Measurements from ENCODE around the gene NUPR1. TPM values are rescaled to one million over a fixed set of nuclear protein-coding genes. Genes with fewer than 3 reads are reported as not detected.

Gene NUPR1
- total and polyA plus RNA-seq, 2 of the 13 experiments (the other 11 are each of a cell fraction or from before 2014, with no cell fraction given) = 18.0 to 25.6 TPM

- no peak for TF ChIP-seq POLR2AphosphoS5 (IDR thresholded peaks at IDR 0.05; ENCODE audit: low read depth, low read length)
- no peak for TF ChIP-seq ZNF263 (CRISPR knock-in tag; IDR thresholded peaks at IDR 0.05)
- no peak for TF ChIP-seq ATM (IDR thresholded peaks at IDR 0.05; ENCODE audit: borderline replicate concordance)
These were observed 33.9 kb downstream of the NUPR1 start (continued) for GRCh38 chr16:28504707-28505404.

GRCh38 chr16:28503470-28504259, 35.1 kb downstream of the NUPR1 start:
- ChIA-PET POLR2A (interaction anchor here (1.3 to 1.6 kb wide), 2 partner anchors 12 to 23 kb away, joined by 3 to 4 read pairs; partner anchors contain the start of gene CLN3), CTCF (ENCODE audit: low intra/inter-chr PET ratio, low total read pairs) (no interaction called here)
- 21% methylated on average over 15 of the region's 15 CpGs for WGBS (ENCODE audit: low lambda C conversion rate)
- Histone ChIP-seq H3K27me3 (ENCODE audit: control insufficient read depth in 1 of 2, insufficient read depth in 2 of 2, low read length in 2 of 2) (peaks cover 2 to 23% of the 10 kb centered on the region in 2 experiments), H4K20me1 (ENCODE audit: insufficient read depth, low read length) (no peaks in the 10 kb centered on the region), H3K9ac (ENCODE audit: insufficient read depth, low read depth, low read length) (no peak overlapping the region), H3K4me2 (ENCODE audit: low read depth, low read length) (peak overlapping the region; percentile 4; the same call in 1 of the 2 replicates), H3K4me1 (ENCODE audit: insufficient read depth, low read length) (peaks cover 55% of the 10 kb centered on the region), H3K27ac (ENCODE audit: extremely low read length, insufficient read depth, low read length) (no peak overlapping the region), H3K79me2 (ENCODE audit: insufficient read depth, low read length) (no peaks in the 10 kb centered on the region), H3K36me3 (replicated peaks in 1 of 2; ENCODE audit: control insufficient read depth in 1 of 2, insufficient read depth in 2 of 2, low read length in 2 of 2) (no peaks in the 10 kb centered on the region), H3K9me3 (ENCODE audit: low read length) (no peaks in the 10 kb centered on the region), H2AFZ (ENCODE audit: low read length) (no peak overlapping the region), H3K4me3 (replicated peaks in 1 of 3; ENCODE audit: insufficient read depth in 1 of 3, low read depth in 2 of 3, low read length in 3 of 3) (peak overlapping the region in 1 of 3 experiments; percentile 5; a peak in 1 of 6 replicates)
- no peak for DNase-seq (ENCODE audit: low spot score)
- ATAC-seq = no peak
- FAIRE-seq = no peak
- intact Hi-C loops (cut with micrococcal nuclease; ENCODE audit: unreplicated experiment) = no loop called here
- BruUV-seq (replicated peaks) = no TSS peak
- in situ Hi-C loops (cut with HindIII; ENCODE audit: extremely low pct_ligation_motif_present, low pct_unique_long_range_greater_than_20kb) = no loop called here
- TF ChIP-seq ZNF225 (CRISPR knock-in tag; IDR thresholded peaks at IDR 0.05) = 0 out of 2 replicates have a peak, but pooled peaks have one; percentile 32
- TF ChIP-seq MEIS2 (CRISPR knock-in tag; IDR thresholded peaks at IDR 0.05) = no peak
- TF ChIP-seq ZNF709 (CRISPR knock-in tag; IDR thresholded peaks at IDR 0.05) = 0 out of 2 replicates have a peak, but pooled peaks have one; percentile 26
- no peak for TF ChIP-seq FIP1L1 (IDR thresholded peaks at IDR 0.05; ENCODE audit: borderline replicate concordance, insufficient read depth, low read depth, low read length)
- TF ChIP-seq ARID3A (IDR thresholded peaks at IDR 0.05; ENCODE audit: low read depth, low read length) = no peak
- no peak for TF ChIP-seq SKIL (CRISPR knock-in tag; IDR thresholded peaks at IDR 0.05; ENCODE audit: borderline replicate concordance)
- TF ChIP-seq IKZF5 (CRISPR knock-in tag; IDR thresholded peaks at IDR 0.05) = 0 out of 2 replicates have a peak, but pooled peaks have one; percentile 3
- no peak for TF ChIP-seq TCF12 (IDR thresholded peaks at IDR 0.05)
- 0 out of 2 replicates have a peak, but pooled peaks have one; percentile 37 for TF ChIP-seq TCF12 (CRISPR knock-in tag; IDR thresholded peaks at IDR 0.05)
